ENCODE measurements around the gene BCAP29. TPM values are rescaled to one million over a fixed set of nuclear protein-coding genes. Genes with fewer than 3 reads are reported as not detected.

Gene BCAP29
- total RNA-seq, 1 experiment from 2014 or later = 35.3 TPM

DNA sequence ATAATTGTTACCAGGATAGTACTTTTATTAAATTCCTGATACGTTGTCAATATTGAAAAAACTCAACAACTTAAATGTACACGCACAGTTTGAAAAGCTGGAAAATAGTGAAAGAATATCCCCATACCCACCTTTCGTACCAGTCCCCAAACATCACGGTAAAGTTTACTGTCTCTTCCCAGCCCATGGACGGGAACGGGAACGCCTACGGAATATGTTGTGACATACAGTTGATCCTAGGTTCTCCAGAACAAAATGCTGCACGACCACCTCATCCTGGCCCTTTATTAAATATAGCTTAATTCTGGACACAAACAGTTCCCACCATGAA is 527 bp upstream of the BCAP29 start:
- DNase-seq = no peak
- Histone ChIP-seq H3K36me3 (ENCODE audit: control insufficient read depth, insufficient read depth, low read length) (no peaks in the 10 kb centered on the region), H3K4me3 (ENCODE audit: low read depth, low read length) (peak overlapping the region; percentile 79), H3K9me3 (no peaks in the 10 kb centered on the region), H3K27me3 (replicated peaks; ENCODE audit: control insufficient read depth, insufficient read depth, low read length) (no peaks in the 10 kb centered on the region), H3K4me1 (peaks cover 9% of the 10 kb centered on the region)
- BruUV-seq (replicated peaks) = TSS peak; percentile 76
- no peaks in the 10 kb centered on the region for H3K27me3 Mint-ChIP-seq (ENCODE audit: insufficient read depth, unreplicated experiment)
- no peaks in the 10 kb centered on the region for H3K9me3 Mint-ChIP-seq (ENCODE audit: unreplicated experiment)
- H3K36me3 Mint-ChIP-seq (ENCODE audit: insufficient read depth, unreplicated experiment) = peaks cover 17% of the 10 kb centered on the region
- POLR2A ChIA-PET = interaction anchor here (1.7 kb wide), 1 partner anchor 16 kb away, joined by 14 read pairs; the partner anchor contains the start of genes COG5 and DUS4L
- H3K4me1 Mint-ChIP-seq (ENCODE audit: low read depth, unreplicated experiment) = peaks cover 7% of the 10 kb centered on the region
- no peak for TF ChIP-seq CTCF (IDR thresholded peaks at IDR 0.05; ENCODE audit: insufficient read depth in 1 of 2, low read depth in 1 of 2, low read length in 1 of 2, severe bottlenecking in 1 of 2, unreplicated experiment in 1 of 2)
- CTCF ChIA-PET = interaction anchor here (1.3 kb wide), 1 partner anchor 16 kb away, joined by 4 read pairs; the partner anchor contains the start of genes COG5 and DUS4L
- H3K27ac Mint-ChIP-seq (ENCODE audit: unreplicated experiment) = peak overlapping the region; percentile 94
- peak overlapping the region; percentile 90 for H3K4me3 Mint-ChIP-seq (ENCODE audit: unreplicated experiment)
- intact Hi-C loops (cut with micrococcal nuclease; ENCODE audit: unreplicated experiment) = no loop called here

DNA sequence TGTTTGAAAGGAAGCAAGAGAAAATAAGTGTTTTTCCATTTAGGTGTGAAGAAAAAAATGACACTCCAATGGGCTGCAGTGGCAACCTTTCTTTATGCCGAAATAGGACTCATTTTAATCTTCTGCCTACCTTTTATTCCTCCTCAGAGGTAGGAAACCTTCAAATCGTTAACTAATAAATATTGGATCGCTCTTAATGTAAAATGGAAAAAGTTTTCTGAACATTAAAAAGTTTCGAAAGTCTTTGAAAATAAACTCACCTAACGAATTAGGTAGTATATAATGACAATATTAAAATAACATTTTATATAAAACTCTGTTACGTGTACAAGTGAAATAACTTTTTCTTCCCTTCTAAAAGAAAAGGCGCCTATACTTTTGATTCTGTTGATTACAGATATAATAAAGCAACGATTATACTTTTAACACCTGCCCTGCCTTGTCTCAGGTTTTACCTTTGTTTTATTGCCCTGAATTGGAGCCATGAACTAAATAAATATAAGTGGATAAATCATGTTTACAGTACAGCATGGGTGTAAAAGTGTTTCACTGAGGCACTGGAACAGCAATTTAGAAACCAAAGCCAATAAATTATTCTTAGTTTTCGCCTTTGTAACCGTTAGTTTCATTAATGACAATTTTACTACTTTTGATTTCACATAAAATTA is 804 bp downstream of the BCAP29 start:
- peaks cover 7% of the 10 kb centered on the region for H3K4me1 Mint-ChIP-seq (ENCODE audit: low read depth, unreplicated experiment)
- POLR2A ChIA-PET = interaction anchor here (0.6 to 1.7 kb wide), 4 partner anchors 17 to 413 kb away, joined by 3 to 14 read pairs (median 6); partner anchors contain the start of genes COG5 and DUS4L
- H3K9me3 ChIP-seq = no peaks in the 10 kb centered on the region
- no peaks in the 10 kb centered on the region for H3K27me3 Mint-ChIP-seq (ENCODE audit: insufficient read depth, unreplicated experiment)
- no peak for DNase-seq
- peak overlapping the region; percentile 79 for H3K4me3 ChIP-seq (ENCODE audit: low read depth, low read length)
- H3K4me1 ChIP-seq = peaks cover 9% of the 10 kb centered on the region
- peaks cover 23% of the 10 kb centered on the region for H3K36me3 Mint-ChIP-seq (ENCODE audit: insufficient read depth, unreplicated experiment)
- no peaks in the 10 kb centered on the region for H3K36me3 ChIP-seq (ENCODE audit: control insufficient read depth, insufficient read depth, low read length)
- peak overlapping the region; percentile 90 for H3K4me3 Mint-ChIP-seq (ENCODE audit: unreplicated experiment)
- peak overlapping the region; percentile 94 for H3K27ac Mint-ChIP-seq (ENCODE audit: unreplicated experiment)
- intact Hi-C loops (cut with micrococcal nuclease; ENCODE audit: unreplicated experiment) = loop anchor here (1.0 to 2.0 kb wide), 5 partner anchors 17 to 293 kb away; partner anchors contain the start of gene SLC26A4
- TF ChIP-seq CTCF (IDR thresholded peaks at IDR 0.05; ENCODE audit: insufficient read depth in 1 of 2, low read depth in 1 of 2, low read length in 1 of 2, severe bottlenecking in 1 of 2, unreplicated experiment in 1 of 2) = no peak
- no peaks in the 10 kb centered on the region for H3K27me3 ChIP-seq (replicated peaks; ENCODE audit: control insufficient read depth, insufficient read depth, low read length)
- no peaks in the 10 kb centered on the region for H3K9me3 Mint-ChIP-seq (ENCODE audit: unreplicated experiment)
- CTCF ChIA-PET = interaction anchor here (0.7 to 1.3 kb wide), 3 partner anchors 17 to 294 kb away, joined by 3 to 4 read pairs (median 4); partner anchors contain the start of genes COG5, DUS4L and SLC26A4
- BruUV-seq (replicated peaks) = TSS peak; percentile 61

GRCh38 chr7:107581387-107582013 is 1.5 kb downstream of the BCAP29 start:
- Mint-ChIP-seq H3K36me3 (ENCODE audit: insufficient read depth, unreplicated experiment) (peaks cover 19% of the 10 kb centered on the region), H3K27ac (ENCODE audit: unreplicated experiment) (no peak overlapping the region), H3K4me3 (ENCODE audit: unreplicated experiment) (peak overlapping the region; percentile 90), H3K9me3 (ENCODE audit: unreplicated experiment) (no peaks in the 10 kb centered on the region), H3K27me3 (ENCODE audit: insufficient read depth, unreplicated experiment) (no peaks in the 10 kb centered on the region), H3K4me1 (ENCODE audit: low read depth, unreplicated experiment) (peaks cover 7% of the 10 kb centered on the region)
- Histone ChIP-seq H3K4me3 (ENCODE audit: low read depth, low read length) (peak overlapping the region; percentile 79; the same call in 1 of the 2 replicates), H3K27me3 (replicated peaks; ENCODE audit: control insufficient read depth, insufficient read depth, low read length) (no peaks in the 10 kb centered on the region), H3K9me3 (no peaks in the 10 kb centered on the region), H3K4me1 (peaks cover 9% of the 10 kb centered on the region), H3K36me3 (ENCODE audit: control insufficient read depth, insufficient read depth, low read length) (no peaks in the 10 kb centered on the region)
- DNase-seq = no peak
- ChIA-PET POLR2A (no interaction called here), CTCF (interaction anchor here (0.6 kb wide), 1 partner anchor 297 kb away, joined by 3 read pairs; no protein-coding TSS in a partner anchor)
- intact Hi-C loops (cut with micrococcal nuclease; ENCODE audit: unreplicated experiment) = loop anchor here (2.0 kb wide), 1 partner anchor 79 kb away; the partner anchor contains the start of gene SLC26A4
- no TSS peak for BruUV-seq (replicated peaks)
- no peak for TF ChIP-seq CTCF (IDR thresholded peaks at IDR 0.05; ENCODE audit: insufficient read depth in 1 of 2, low read depth in 1 of 2, low read length in 1 of 2, severe bottlenecking in 1 of 2, unreplicated experiment in 1 of 2)
